ENCODE results near the gene CACNA1F. TPM values are rescaled to one million over a fixed set of nuclear protein-coding genes. Genes with fewer than 3 reads are reported as not detected.

The CACNA1F gene
- total and polyA plus RNA-seq, 9 of the 15 experiments (the other 6 are each of a cell fraction or from before 2014, with no cell fraction given) = under 0.01 to 0.41 (median 0.03) TPM; not detected in 3

- TF ChIP-seq HINFP (tag; conservative IDR thresholded peaks at IDR 0.05; ENCODE audit: low read depth) (no peak), ZBTB33 (CRISPR knock-in tag; IDR thresholded peaks at IDR 0.05) (peak; percentile 72), JUNB (CRISPR knock-in tag; conservative IDR thresholded peaks at IDR 0.05) (no peak), SUPT5H (IDR thresholded peaks at IDR 0.05) (peak; percentile 85), PKNOX1 (IDR thresholded peaks at IDR 0.05) (no peak), POU5F1 (IDR thresholded peaks at IDR 0.05; ENCODE audit: borderline replicate concordance, low read depth, low read length, partially characterized antibody) (no peak), MITF (IDR thresholded peaks at IDR 0.05) (no peak), MAFK (IDR thresholded peaks at IDR 0.05; ENCODE audit: low read length) (no peak), MAFG (tag; conservative IDR thresholded peaks at IDR 0.05) (no peak), RFX5 (IDR thresholded peaks at IDR 0.05; ENCODE audit: low read depth, low read length) (no peak), ZNF398 (CRISPR knock-in tag; IDR thresholded peaks at IDR 0.05) (no peak)
Measured at GRCh38 chrX:49199906-49200771, 33.0 kb downstream of the CACNA1F start, which contains the start of gene SYP (continued).
